Ectodermal cell (in vitro differentiated cells): ENCODE results near the gene TMEM134.
"Not testable (repeated sequence)": the region's sequence is repeated elsewhere in the genome, so short reads cannot be mapped to it uniquely, and the experiment has no call there.

Experiments used
- H3K27ac ChIP-seq: 2 replicates; pipeline ENCODE4 v1.7.0; 2013; ENCODE audit warnings: mild to moderate bottlenecking, low read depth, low read length; ENCODE audit not compliant: insufficient read depth, poor library complexity, severe bottlenecking
- H3K27me3 ChIP-seq: 2 replicates; pipeline ENCODE4 v1.7.0; 2013; ENCODE audit warnings: mild to moderate bottlenecking, low read length; ENCODE audit not compliant: insufficient read depth, control insufficient read depth, poor library complexity, severe bottlenecking
- H3K36me3 ChIP-seq: one replicate; pipeline ENCODE4 v1.7.0; 2013; ENCODE audit warnings: low read length; ENCODE audit not compliant: control insufficient read depth, insufficient read depth
- H3K4me1 ChIP-seq: one replicate; pipeline ENCODE4 v1.7.0; 2013; ENCODE audit warnings: low read length; ENCODE audit not compliant: control insufficient read depth, insufficient read depth
- H3K4me3 ChIP-seq: 2 replicates; pipeline ENCODE4 v1.7.0; 2013; ENCODE audit warnings: low read depth, low read length, control low read depth; ENCODE audit not compliant: insufficient read depth
- H3K9me3 ChIP-seq: 2 replicates; pipeline ENCODE4 v1.7.0; 2013; ENCODE audit warnings: mild to moderate bottlenecking, low read length, moderate library complexity; ENCODE audit not compliant: control insufficient read depth
- WGBS, 2 experiments: methylation state at CpG; one replicate each; pipeline ENCODE4 v1.1.7; 2013; ENCODE audit warnings: missing lambda C conversion rate in 2 of 2; 5-methylcytosine and 5-hydroxymethylcytosine counted together

The TMEM134 gene

DNA sequence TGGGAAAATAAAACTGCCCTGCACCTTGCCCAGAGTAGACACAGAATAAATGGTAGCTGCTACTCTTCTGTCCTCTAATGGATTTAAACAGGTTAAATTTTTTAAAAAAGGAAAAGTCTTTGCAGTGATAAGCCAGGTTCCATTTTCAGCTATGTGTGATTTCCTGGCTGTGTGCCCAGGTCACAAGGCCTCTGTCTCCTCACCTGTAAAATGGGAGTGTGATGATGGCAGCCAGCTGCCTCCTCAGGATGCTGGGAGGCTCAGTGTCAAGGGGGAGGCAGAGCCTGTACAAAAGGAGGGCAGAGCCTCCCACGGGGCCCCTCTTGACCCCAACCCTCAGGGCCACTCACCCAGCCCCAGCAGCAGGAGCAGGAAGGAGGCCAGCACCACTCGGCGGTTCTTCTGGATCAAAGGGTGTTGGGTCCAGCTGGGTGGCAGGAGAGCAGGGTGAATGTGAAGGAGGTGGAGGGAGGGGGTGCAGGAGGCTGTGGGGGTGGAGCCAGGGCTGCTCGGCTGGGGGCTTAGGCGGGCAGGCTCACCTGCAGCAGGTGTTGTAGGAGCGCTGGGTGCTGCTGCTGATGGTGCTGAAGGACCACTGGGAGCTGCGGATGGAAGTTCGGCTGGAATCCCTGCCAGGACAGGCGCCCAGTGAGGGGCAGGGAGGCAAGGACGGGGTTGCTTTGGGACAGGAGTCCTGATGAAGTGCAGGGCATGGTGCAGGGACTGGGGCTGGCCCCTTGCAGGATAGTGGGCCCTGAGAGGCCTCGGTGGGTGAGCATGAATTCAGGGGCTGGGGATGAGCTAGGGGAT, 1.9 kb downstream of the TMEM134 start:
- Histone ChIP-seq H3K4me3 (no peak overlapping the region), H3K27ac (no peak overlapping the region), H3K27me3 (no peaks in the 10 kb centered on the region), H3K36me3 (no peaks in the 10 kb centered on the region), H3K4me1 (no peaks in the 10 kb centered on the region), H3K9me3 (no peaks in the 10 kb centered on the region)
- WGBS, 2 experiments = 87 to 90% methylated on average over 11 of the region's 11 CpGs

DNA sequence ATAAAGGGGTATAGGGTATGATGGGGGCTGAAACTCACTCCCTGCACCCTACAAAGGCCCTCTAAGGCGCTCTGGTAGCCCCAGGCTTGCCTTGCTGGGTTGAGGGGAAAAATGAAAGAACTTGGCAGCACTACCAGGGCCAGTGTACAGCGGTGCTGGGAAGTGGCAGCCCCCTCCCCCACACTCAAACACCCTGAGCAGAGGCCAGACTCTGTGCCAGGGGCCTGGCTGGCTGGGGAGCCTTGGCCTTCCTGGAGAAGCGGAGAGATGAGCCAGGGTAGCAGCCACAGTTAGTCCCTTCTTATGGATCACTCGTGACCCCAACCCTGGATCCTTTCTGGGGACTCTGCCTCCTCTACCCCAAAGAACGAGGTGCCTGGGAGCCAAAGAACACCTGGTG, 2.7 kb downstream of the TMEM134 start:
- Histone ChIP-seq H3K4me3 (no peak overlapping the region), H3K36me3 (no peaks in the 10 kb centered on the region), H3K27ac (no peak overlapping the region), H3K4me1 (no peaks in the 10 kb centered on the region), H3K9me3 (no peaks in the 10 kb centered on the region), H3K27me3 (no peaks in the 10 kb centered on the region)
- WGBS, 2 experiments = 92 to 94% methylated on average over 5 of the region's 5 CpGs

DNA sequence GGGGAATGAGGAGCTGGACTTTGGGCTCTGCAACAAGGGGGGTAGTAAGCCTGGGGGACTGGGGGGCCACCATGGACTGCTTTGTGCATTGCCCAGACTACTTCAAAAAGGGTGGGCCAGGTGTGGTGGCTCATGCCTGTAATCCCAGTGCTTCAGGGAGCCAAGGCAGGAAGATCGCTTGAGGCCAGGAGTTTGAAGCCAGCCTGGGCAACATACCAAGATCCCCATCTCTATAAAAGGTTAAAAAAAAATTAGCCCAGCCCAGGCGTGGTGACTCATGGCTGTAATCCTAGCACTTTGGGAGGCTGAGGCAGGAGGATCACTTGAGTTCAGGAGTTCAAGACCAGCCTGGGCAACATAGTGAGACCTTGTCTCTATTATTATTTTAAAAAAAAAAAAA, 3.5 kb downstream of the TMEM134 start:
- H3K27ac ChIP-seq, H3K27me3 ChIP-seq, H3K36me3 ChIP-seq, H3K9me3 ChIP-seq, H3K4me1 ChIP-seq: not testable (repeated sequence)
- H3K4me3 ChIP-seq = peak overlapping the region; percentile 76
- WGBS, 2 experiments = 87 to 94% methylated on average over 2 of the region's 2 CpGs

DNA sequence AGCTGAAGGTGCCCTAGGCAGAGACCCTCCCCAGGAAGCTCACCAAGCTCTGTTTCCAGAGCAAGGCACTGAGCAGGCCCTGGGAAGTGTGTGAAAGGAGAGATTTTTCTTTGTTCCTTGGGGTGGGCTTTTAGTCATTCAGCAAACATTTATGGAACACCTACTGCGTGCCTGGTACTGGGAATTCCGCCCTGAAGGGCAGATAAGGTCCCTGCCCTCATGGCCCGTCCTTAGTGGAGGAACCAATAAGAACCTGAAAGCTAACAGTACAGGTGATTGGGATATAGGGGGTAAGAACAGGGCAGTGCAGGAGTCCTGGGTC, 3.9 kb downstream of the TMEM134 start:
- no peaks in the 10 kb centered on the region for H3K27me3 ChIP-seq
- no peaks in the 10 kb centered on the region for H3K36me3 ChIP-seq
- H3K4me1 ChIP-seq = no peaks in the 10 kb centered on the region
- H3K9me3 ChIP-seq = no peaks in the 10 kb centered on the region
- H3K27ac ChIP-seq = no peak overlapping the region
- peak overlapping the region; percentile 76 for H3K4me3 ChIP-seq
- WGBS, 2 experiments = 59 to 64% methylated on average over 3 of the region's 3 CpGs

DNA sequence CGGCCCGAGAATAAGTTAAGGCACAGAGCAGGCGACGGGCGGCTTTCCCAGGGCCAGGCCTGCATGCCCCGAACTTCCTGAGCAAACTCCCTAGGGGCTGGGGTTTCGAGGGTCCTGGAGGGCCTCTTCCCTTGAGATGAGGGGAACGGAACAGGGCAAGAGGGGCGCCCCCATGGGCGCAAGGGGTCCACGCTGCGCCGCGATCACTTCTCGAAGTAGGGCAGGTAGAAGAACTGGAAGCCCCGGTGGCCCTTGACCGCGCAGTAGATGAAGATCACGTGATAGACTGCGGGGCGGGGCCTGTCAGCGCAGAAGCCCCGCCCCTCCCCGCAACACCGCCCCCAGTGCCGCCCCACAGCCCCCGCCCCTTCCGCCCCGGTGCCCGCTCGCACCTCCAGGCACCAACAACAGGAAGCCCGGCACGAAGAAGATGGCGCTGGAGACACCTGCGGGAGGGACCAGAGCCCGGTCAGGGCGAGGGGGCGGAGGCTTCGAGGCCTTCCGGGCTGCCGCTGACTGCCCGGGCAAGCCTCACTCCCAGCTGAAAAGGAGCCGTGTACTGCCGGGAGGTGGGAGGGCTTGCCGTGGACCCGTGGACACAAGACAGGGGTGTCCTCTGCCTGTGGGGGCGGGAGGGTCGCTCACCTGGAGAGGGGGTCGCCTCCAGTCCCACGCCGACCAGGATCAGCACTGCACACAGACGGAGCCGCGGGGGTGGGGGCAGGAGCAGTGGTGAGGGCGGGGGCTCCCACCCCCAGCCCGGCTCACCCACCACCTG, 4.5 kb downstream of the TMEM134 start:
- Histone ChIP-seq H3K4me3 (peak overlapping the region; percentile 76), H3K9me3 (no peaks in the 10 kb centered on the region), H3K36me3 (no peaks in the 10 kb centered on the region), H3K27ac (no peak overlapping the region), H3K4me1 (no peaks in the 10 kb centered on the region), H3K27me3 (no peaks in the 10 kb centered on the region)
- 14% methylated on average over 56 of the region's 56 CpGs for WGBS, 2 experiments

DNA sequence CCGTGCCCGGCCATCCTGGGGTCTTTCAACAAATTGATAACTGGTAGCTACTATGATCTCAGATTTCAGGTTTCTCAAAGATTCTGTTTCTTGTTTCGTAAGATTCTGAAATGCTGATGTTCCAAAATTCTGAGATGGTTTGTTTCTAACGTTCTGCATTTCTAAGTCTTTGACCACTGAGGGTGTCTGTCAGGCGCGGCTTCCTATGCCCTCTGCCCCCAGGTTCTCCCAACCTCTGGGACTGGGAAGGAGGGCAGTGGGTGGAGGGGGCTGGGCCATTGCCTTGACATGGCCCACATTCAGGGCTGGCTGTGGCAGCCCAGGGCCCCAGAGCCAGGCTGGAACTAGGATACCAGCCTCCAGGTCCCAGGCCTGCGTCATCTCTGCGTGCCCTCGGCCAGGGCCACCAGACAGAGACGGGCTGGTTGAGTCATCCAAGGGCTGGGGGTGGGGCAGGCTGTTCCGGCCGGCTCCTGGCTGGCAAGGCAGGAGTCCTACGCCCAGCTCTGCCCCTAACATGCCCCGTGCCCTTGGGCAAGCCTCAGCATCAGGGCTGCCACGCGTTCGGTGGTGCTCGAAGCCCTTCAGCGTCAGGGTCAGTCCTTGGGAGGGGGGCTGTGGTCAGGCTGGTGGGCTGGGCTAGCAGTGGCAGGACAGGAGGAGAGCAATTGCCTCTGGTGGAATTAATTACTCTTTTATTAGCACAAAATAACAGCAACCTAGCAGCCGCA, 5.2 kb downstream of the TMEM134 start:
- H3K9me3 ChIP-seq = no peaks in the 10 kb centered on the region
- H3K36me3 ChIP-seq = no peaks in the 10 kb centered on the region
- no peaks in the 10 kb centered on the region for H3K27me3 ChIP-seq
- H3K27ac ChIP-seq = no peak overlapping the region
- H3K4me1 ChIP-seq = no peaks in the 10 kb centered on the region
- WGBS, 2 experiments = 90% methylated on average over 20 of the region's 20 CpGs
- peak overlapping the region; percentile 76 for H3K4me3 ChIP-seq

DNA sequence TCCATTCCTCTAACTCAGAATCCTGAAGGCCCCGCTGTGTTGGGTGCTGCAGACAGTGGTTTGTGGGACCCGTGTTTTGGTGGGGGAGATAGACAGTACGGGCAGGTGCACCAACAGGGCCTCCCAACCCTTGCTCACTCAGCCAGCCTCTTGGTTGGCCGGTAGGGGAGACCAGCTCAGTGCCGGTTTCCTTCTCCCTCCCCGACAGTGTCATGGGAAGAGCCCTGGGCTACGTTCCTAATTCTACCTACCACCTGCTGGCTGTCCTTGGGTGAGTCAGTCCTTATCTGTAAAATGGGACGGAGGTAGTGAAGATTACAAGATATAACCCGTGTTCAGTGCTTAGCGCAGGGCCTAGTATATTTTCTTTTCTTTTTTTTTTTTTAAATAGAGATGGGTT, 5.9 kb downstream of the TMEM134 start:
- Histone ChIP-seq H3K4me1 (no peaks in the 10 kb centered on the region), H3K36me3 (no peaks in the 10 kb centered on the region), H3K27ac (no peak overlapping the region), H3K27me3 (no peaks in the 10 kb centered on the region), H3K4me3 (no peak overlapping the region), H3K9me3 (no peaks in the 10 kb centered on the region)
- WGBS, 2 experiments = 94 to 97% methylated on average over 10 of the region's 10 CpGs

DNA sequence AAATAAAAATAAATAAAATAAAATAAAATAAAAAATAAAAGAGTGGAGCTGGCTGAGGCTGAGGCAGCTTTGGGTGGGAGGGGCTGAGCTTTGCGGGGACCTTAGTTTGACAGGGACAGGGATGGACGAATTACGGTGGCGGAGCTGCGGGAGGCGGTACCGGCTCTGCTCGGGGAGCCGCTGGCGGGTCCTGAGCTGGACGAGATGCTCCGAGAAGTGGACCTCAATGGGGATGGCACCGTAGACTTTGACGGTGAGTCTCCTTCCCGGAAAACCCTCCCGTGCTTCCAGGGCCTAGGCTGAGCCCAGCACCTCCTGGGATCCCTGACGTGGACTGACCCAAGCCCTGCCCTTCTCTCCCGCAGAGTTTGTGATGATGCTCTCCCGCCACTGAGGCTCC, 10.8 kb downstream of the TMEM134 start:
- 90 to 91% methylated on average over 19 of the region's 19 CpGs for WGBS, 2 experiments

DNA sequence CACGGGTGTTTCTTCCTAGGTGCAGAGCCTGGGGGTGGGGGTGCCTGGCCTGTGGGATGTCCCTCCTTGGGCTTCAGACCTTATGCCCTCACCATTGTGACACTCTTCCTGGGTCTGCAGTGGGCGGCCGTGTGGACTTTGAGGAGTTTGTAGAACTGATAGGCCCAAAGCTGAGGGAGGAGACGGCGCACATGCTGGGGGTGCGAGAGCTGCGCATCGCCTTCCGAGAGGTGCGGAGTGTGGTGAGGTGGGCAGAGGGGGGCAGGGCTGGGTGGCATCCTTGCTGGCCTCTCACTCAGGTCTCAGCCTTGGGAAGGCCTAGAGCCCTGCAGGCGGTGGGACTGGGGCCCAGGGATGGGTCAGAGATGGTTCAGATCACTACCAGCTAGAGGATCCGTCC, 11.6 kb downstream of the TMEM134 start:
- Histone ChIP-seq H3K36me3 (no peaks in the 10 kb centered on the region), H3K4me1 (no peaks in the 10 kb centered on the region), H3K27me3 (no peaks in the 10 kb centered on the region), H3K4me3 (no peak overlapping the region), H3K9me3 (no peaks in the 10 kb centered on the region), H3K27ac (no peak overlapping the region)
- WGBS, 2 experiments = 96% methylated on average over 12 of the region's 12 CpGs

More for the DNA sequence above, 10.8 kb downstream of the TMEM134 start:
- Histone ChIP-seq H3K9me3 (no peaks in the 10 kb centered on the region), H3K4me3 (no peak overlapping the region), H3K27me3 (no peaks in the 10 kb centered on the region), H3K27ac (no peak overlapping the region), H3K36me3 (no peaks in the 10 kb centered on the region), H3K4me1 (no peaks in the 10 kb centered on the region)

DNA sequence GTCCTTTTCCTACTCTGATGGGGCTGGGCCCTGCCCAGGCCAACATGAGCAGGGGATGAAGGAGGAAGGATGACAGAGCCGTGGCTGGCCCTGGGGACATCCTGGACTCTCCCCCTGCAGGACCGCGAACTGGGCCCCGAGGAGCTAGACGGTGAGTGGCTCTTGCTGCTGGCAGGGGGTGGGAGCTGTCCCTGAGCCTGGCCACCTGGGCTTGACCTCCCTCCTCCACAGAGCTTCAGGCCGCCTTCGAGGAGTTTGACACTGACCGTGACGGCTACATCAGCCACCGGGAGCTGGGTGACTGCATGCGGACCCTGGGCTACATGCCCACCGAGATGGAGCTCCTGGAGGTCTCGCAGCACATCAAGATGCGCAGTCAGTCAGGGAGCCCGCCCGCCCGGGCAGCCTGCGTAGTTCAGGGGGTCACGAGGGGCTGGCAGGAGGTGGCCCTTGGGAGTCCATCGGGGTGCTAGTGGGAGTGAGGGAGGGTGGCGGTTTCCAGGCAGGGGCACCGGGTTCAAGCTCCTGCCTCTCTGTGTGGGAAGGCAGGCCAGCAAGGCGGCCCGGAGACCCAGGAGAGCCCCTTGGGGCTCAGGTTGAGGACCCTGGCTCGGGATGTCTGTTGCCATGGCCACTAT, 12.9 kb downstream of the TMEM134 start:
- H3K4me1 ChIP-seq = no peaks in the 10 kb centered on the region
- H3K36me3 ChIP-seq = no peaks in the 10 kb centered on the region
- no peaks in the 10 kb centered on the region for H3K9me3 ChIP-seq
- WGBS, 2 experiments = 91% methylated on average over 25 of the region's 25 CpGs
- H3K27ac ChIP-seq = no peak overlapping the region
- H3K4me3 ChIP-seq = no peak overlapping the region
- no peaks in the 10 kb centered on the region for H3K27me3 ChIP-seq
